ENCODE results near the gene UMAD1.
"Not testable (repeated sequence)": the region's sequence is repeated elsewhere in the genome, so short reads cannot be mapped to it uniquely, and the experiment has no call there.

Gene UMAD1

DNA sequence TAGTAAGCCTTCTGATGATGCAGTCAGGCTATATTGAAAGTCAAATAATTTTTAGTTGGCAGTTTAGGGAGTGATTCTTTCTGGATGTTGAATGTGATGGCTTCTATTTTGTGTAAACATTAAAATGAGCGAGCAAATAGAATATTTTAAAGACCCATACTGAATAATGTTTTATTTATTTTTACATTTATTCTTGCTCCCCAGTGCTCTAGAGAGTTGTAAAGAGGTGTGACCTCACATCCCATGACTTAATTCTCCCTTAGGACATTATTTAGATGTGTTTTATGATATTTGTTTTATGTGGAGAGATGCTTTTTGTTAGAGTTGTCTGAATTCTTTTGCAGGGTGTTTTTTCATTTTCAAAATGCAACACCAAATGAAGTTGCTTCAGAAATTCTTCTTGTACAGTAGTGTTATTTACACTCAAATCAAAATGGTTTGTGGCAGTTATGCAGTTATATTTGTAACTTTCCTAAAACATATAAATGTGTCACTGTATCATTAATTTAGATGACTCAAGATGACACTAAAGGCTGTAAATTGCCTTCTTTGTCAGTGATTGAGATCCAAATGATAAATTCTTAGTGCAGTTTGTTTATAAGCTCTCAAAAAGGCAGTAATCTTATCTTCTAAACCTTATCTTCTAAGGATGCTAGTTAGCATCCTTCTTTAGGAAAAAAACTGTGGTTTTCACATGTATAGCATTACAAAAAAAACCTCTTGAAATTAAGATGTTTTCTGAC, 12.4 kb downstream of the UMAD1 start:
- no peak for DNase-seq

GRCh38 chr7:7653593-7654187, 13.1 kb downstream of the UMAD1 start:
- DNase-seq = peak; percentile 16 to 18

DNA sequence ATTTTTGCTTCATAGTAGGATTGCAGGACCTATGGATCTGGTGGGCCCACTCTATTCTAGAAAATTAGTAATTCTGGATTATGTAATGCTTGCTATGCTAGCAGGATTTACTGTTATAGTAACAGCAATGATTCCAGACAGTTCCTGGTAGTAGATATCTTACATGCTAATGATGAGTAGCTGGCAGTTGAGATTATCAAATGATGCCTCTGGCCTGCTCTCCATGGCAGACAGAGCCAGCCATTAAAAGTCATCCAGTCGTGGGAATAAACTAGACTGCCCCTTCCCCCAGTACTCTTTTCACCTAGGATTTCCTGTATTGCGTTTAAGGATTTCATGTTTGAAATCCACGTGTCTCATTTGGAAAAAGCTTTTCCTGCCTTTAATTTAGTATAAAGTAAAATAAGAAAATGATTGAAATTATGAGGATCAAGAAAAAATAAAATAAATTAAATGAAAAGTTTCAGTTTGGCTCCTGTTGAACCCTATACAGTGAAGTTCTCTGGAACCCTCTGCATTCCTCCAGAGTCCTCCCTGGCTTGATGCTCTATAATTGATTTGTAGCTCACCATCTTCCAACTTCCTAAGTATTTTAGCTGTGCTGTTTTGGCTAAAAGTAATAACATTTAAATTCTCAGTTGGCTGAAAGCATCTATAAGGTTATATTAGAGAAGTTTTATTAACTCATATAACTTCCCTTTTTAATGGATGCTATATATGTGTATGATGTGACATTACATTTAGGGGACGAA, 14.6 kb downstream of the UMAD1 start:
- DNase-seq = no peak

DNA sequence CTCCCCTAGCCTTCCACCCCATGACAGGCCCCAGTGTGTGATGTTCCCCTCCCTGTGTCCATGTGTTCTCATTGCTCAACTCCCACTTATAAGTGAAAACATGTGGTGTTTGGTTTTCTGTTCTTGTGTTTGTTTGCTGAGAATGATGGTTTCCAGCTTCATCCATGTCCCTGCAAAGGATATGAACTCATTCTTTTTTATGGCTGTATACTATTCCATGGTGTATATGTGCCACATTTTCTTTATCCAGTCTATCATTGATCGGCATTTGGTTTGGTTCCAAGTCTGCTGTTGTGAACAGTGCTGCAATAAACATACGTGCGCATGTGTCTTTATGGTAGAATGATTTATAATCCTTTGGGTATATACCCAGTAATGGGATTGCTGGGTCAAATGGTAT, 15.9 kb downstream of the UMAD1 start:
- not testable (repeated sequence) for DNase-seq

GRCh38 chr7:7662527-7662926, 22.0 kb downstream of the UMAD1 start:
- no peak for DNase-seq

DNA sequence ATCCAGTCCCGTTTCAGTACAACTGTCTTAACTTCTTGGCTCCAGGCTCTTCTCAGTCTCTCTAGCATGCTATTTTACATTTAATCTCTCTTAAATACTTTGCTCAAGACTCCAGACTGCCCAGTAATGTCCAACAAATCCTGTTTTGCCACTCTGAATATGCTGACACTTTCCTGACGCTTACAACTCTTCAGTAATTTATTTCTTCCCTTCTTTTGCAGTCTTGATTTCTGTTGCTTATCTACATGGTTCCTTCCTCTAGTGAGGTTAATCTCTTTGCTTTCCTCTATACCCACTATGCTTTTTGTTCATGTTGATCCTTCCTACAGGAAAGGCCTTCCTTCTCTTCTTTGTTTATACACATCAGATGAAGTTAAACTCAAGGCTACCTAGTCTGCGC, 23.7 kb downstream of the UMAD1 start:
- no peak for DNase-seq

GRCh38 chr7:7665031-7665430, 24.5 kb downstream of the UMAD1 start:
- DNase-seq = no peak

- DNase-seq = no peak
Observed at GRCh38 chr7:7667187-7667586, 26.6 kb downstream of the UMAD1 start.

DNA sequence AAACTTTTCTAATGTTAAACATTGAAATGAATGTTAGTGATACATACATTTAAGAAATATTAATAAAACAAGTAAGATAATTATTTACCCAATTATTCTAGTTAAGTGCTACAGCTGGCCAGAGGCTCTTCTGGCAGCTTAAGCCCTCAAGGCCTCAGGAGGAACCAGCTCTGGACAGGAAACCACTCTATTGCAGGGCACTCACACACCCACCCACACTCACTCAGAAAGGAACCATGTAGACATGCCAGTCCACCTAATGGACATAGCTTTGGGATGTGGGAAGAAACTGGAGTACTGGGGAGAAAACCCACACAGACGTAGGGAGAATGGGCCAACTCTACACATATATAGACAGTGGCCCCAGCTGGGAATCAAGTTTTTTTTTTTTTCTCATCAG, 28.2 kb downstream of the UMAD1 start:
- peak; percentile 77 to 86 for DNase-seq

DNA sequence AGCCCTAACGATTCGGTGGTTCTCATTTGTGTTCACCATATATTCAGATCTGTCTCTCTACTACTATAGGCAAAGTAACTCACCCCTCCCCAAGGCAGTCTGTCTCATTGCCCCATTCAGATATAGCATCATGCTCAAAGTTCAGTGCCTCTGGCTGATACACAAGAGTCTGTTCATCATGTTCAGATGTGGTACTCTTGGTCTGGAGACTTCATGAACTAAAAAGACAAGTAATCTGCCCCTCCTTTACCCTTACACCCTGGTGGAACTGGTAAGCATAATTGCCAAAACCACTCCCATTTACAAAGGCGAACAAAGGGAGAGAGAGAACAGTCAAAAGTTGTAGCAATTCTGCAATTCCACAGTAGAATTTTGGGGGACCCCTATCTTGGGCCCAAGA, 29.9 kb downstream of the UMAD1 start:
- DNase-seq = no peak

DNA sequence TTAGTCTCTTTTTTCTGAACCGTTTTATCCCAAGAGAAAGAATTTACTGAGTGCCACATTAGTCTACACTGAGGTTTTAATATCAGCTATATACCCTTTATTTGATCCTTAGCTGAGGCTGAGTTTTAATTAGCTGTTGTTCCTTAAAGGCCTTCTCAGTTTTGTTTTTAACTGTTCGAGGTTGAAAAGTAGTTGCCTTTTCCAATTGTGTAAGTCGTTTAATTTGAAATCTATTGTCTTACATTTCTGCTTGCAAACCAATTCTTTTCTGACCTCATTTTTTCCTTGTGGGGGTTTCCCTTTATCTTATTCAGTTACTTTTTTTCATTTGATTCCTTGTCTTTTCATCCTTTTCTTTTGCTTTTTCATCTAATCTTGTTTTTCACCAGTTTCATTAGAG, 30.8 kb downstream of the UMAD1 start:
- DNase-seq = peak in 1 of 2 donors; percentile 23

- DNase-seq = no peak
Observed at GRCh38 chr7:7672545-7673239, 32.1 kb downstream of the UMAD1 start.

DNA sequence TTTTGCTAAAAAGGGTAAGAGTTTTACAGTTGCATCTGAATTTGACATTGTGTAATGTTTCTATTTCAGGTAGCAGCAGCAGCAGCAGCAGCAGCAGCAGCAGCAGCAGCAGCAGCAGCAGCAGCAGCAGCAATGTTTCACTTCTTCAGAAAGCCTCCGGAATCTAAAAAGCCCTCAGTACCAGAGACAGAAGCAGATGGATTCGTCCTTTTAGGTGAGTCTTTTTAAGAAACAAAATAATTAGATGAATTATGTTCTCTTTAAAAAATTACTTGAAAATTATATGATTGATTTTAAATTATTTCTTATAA, 32.6 kb downstream of the UMAD1 start:
- no peak for DNase-seq

GRCh38 chr7:7675686-7676085, 35.1 kb downstream of the UMAD1 start:
- no peak for DNase-seq

DNA sequence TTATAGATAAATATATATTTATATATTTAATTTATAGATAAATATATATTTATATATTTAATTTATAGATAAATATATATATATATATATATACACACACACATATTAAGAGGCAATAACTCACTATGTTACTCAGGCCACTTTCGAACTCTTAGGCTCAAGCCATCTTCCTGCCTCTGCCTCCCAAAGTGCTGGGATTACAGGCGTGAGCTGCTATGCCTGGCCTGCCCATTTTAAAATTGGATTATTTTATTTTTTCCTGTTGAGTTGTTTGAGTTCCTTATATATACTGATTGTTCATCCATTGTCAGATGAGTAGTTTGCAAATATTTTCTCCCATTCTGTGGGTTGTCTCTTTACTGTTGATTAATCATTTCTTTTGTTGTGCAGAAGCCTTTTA, 39.1 kb downstream of the UMAD1 start:
- not testable (repeated sequence) for DNase-seq

- DNase-seq = peak; percentile 42 to 65
Observed at GRCh38 chr7:7681191-7681935, 40.8 kb downstream of the UMAD1 start.

GRCh38 chr7:7681936-7682329, 41.4 kb downstream of the UMAD1 start:
- no peak for DNase-seq

GRCh38 chr7:7682861-7683260, 42.3 kb downstream of the UMAD1 start:
- DNase-seq = no peak

GRCh38 chr7:7686811-7687508, 46.4 kb downstream of the UMAD1 start:
- DNase-seq = no peak

DNA sequence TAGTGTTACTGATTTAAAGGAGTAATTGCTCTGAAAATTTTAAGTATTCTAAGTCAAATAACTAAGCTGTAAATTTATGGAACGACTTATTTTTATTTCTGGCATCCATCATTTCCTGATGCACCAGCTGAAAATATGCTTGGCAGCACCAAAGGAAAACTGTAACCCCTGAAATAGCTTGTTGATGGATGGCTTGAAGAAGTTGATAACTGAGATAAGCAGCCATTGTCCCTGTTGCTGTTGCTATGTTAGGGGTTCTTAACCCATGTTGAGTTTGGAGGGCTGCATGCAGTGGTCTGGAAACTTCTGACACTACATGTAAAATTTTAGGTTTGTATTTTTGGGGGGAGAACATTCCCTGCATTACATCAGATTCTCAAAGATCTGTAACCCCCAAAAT, 47.2 kb downstream of the UMAD1 start:
- DNase-seq = no peak

- no peak for DNase-seq
Observed at GRCh38 chr7:7688310-7688709, 47.8 kb downstream of the UMAD1 start.

DNA sequence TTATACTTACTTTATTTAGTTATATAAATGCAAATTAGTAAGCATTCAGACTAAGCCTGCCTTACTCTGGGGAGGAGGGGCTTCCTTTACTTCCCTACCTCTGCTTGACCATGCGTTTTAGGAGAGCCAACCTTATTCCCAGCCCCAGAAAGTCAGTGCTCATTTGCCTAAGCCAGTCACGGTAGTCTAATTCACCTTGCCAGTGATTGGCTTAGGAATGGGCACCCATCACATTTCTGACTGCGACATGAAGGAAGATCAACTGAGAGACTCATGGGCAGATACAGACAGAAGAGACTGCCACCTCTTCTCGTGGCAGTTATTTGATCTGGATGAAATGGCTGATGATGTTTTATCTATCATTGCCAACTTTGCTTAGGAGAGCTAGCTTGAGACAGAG, 48.4 kb downstream of the UMAD1 start:
- no peak for DNase-seq

Data from inflammatory macrophage (primary cell).